Hepatocyte (in vitro differentiated cells): ENCODE results near the gene HMCN1. TPM values are rescaled to one million over a fixed set of nuclear protein-coding genes. Genes with fewer than 3 reads are reported as not detected.

ENCODE experiments used
- DNase-seq: peaks from one replicate; pipeline ENCODE4 v3.0.0-alpha.2; 2016; ENCODE audit warnings: low spot score
- H2AFZ ChIP-seq: fragments of 200-600 bp; sonication (generic); 2 replicates; pipeline ENCODE4 v1.6.0; 2016; ENCODE audit warnings: antibody characterized with exemption, mild to moderate bottlenecking
- H3K27ac ChIP-seq: fragments of 200-600 bp; sonication (generic); 2 replicates; pipeline ENCODE4 v1.5.1; 2016; ENCODE audit warnings: mild to moderate bottlenecking
- H3K27me3 ChIP-seq: fragments of 200-600 bp; sonication (generic); 2 replicates; pipeline ENCODE4 v1.6.1; 2016
- H3K36me3 ChIP-seq: fragments of 200-600 bp; sonication (generic); replicated peaks from 2 replicates; pipeline ENCODE4 v1.5.1; 2016; ENCODE audit warnings: low read depth; ENCODE audit not compliant: insufficient read depth
- H3K4me1 ChIP-seq: fragments of 200-600 bp; sonication (generic); 2 replicates; pipeline ENCODE4 v1.5.1; 2016; ENCODE audit warnings: mild to moderate bottlenecking, moderate library complexity; ENCODE audit not compliant: insufficient read depth
- H3K4me2 ChIP-seq: fragments of 200-600 bp; sonication (generic); 2 replicates; pipeline ENCODE4 v1.6.0; 2016
- H3K4me3 ChIP-seq: fragments of 200-600 bp; sonication (generic); 2 replicates; pipeline ENCODE4 v1.5.1; 2016; ENCODE audit warnings: mild to moderate bottlenecking
- H3K79me2 ChIP-seq: fragments of 200-600 bp; sonication (generic); 2 replicates; pipeline ENCODE4 v1.6.0; 2017; ENCODE audit warnings: mild to moderate bottlenecking
- H3K9me2 ChIP-seq: fragments of 200-600 bp; sonication (generic); replicated peaks from 2 replicates; pipeline ENCODE4 v1.6.0; 2017; ENCODE audit warnings: mild to moderate bottlenecking; ENCODE audit not compliant: insufficient read depth
- H3K9me3 ChIP-seq: fragments of 200-600 bp; sonication (generic); 2 replicates; pipeline ENCODE4 v1.5.1; 2016; ENCODE audit warnings: low read depth, mild to moderate bottlenecking
- H4K20me1 ChIP-seq: fragments of 200-600 bp; sonication (generic); 2 replicates; pipeline ENCODE4 v1.6.0; 2016; ENCODE audit warnings: mild to moderate bottlenecking; ENCODE audit not compliant: insufficient read depth, poor library complexity, severe bottlenecking
- CTCF ChIP-seq: fragments of 200-600 bp; sonication (generic); IDR thresholded peaks from 2 replicates; pipeline ENCODE4 v1.5.1; 2016; ENCODE audit warnings: antibody characterized with exemption, mild to moderate bottlenecking; ENCODE audit not compliant: poor library complexity
- EZH2 ChIP-seq: fragments of 200-600 bp; sonication (generic); IDR thresholded peaks from 2 replicates; pipeline ENCODE4 v1.6.1; 2016; ENCODE audit warnings: antibody characterized with exemption, mild to moderate bottlenecking, borderline replicate concordance
- EZH2phosphoT487 ChIP-seq: fragments of 200-600 bp; sonication (generic); IDR thresholded peaks from one replicate; pipeline ENCODE4 v1.6.1; 2018; ENCODE audit warnings: antibody characterized with exemption, mild to moderate bottlenecking, low read depth, moderate library complexity; ENCODE audit not compliant: unreplicated experiment, severe bottlenecking
- WGBS: methylation state at CpG from one replicate; pipeline ENCODE4 v1.1.6; 2016; ENCODE audit warnings: low lambda C conversion rate; ENCODE audit errors: missing lambda C conversion rate; 5-methylcytosine and 5-hydroxymethylcytosine counted together
- polyA plus RNA-seq: library from polyadenylated mRNA; unstranded; fragments of >200 nt; fragmentation: Nextera tagmentation; extraction: Ambion mirVana; gene quantifications from 2 replicates; pipeline ENCODE4 v1.2.1, GENCODE V29; 2016
- total RNA-seq: library from RNA; depleted of rRNA; stranded (reverse); fragments of >200 nt; gene quantifications from 2 replicates; pipeline ENCODE4 v1.2.3, GENCODE V29; 2014

The HMCN1 gene
- total and polyA plus RNA-seq, 2 experiments from 2014 or later: 2.3 to 13.4 TPM

GRCh38 chr1:185819798-185820197, 85.6 kb downstream of the HMCN1 start:
- Histone ChIP-seq H3K9me3 (no peaks in the 10 kb centered on the region), H3K36me3 (no peaks in the 10 kb centered on the region), H2AFZ (no peak overlapping the region), H3K9me2 (no peaks in the 10 kb centered on the region), H3K79me2 (no peaks in the 10 kb centered on the region), H3K4me2 (no peak overlapping the region), H3K27me3 (no peaks in the 10 kb centered on the region), H3K4me1 (peaks cover 4% of the 10 kb centered on the region), H3K4me3 (no peak overlapping the region), H4K20me1 (no peaks in the 10 kb centered on the region), H3K27ac (no peak overlapping the region)
- TF ChIP-seq EZH2 (no peak), EZH2phosphoT487 (no peak), CTCF (no peak)
- no peak for DNase-seq

DNA sequence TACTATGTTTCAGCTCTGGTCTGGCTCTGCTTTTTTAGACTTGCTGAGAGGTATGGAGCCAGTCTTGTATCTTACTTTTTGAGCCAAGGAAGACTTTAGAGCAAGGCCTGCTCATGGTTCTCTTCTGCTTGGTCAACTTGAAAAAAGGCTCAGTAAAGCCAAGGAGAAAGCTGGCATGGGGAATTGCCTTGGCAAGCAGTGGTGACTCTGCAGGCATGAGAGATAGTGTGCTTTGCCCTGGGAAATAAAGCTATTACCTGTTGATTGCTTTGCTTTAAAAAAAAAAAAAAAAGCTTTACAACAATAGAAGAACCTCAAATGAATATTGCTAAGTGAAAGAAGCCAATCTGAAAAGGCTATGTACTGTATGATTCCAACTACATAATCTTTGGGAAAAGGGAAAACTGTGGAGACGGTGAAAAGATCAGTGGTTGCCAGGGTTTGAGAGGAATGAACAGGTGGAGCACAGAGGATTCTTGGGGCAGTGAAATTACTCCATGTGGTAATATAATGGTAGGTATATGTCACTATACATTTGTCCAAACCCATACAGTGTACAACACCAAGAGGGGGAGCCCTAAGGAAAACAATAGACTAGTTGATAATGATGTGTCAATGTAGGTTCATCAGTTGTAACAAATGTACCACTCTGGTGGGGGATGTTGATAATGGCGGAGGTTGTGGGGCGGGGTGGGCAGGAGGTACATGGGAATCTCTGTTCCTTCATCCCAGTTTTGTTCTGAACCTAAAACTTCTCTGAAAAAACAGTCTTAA, 87.6 kb downstream of the HMCN1 start:
- Histone ChIP-seq H3K9me2 (no peaks in the 10 kb centered on the region), H3K4me2 (no peak overlapping the region), H3K27ac (no peak overlapping the region), H2AFZ (no peak overlapping the region), H4K20me1 (no peaks in the 10 kb centered on the region), H3K79me2 (no peaks in the 10 kb centered on the region), H3K9me3 (no peaks in the 10 kb centered on the region), H3K4me1 (peaks cover 4% of the 10 kb centered on the region), H3K36me3 (no peaks in the 10 kb centered on the region), H3K4me3 (no peak overlapping the region), H3K27me3 (no peaks in the 10 kb centered on the region)
- no peak for TF ChIP-seq EZH2phosphoT487
- no peak for TF ChIP-seq CTCF
- TF ChIP-seq EZH2: no peak
- WGBS: 98% methylated on average over 2 of the region's 3 CpGs
- DNase-seq: no peak

DNA sequence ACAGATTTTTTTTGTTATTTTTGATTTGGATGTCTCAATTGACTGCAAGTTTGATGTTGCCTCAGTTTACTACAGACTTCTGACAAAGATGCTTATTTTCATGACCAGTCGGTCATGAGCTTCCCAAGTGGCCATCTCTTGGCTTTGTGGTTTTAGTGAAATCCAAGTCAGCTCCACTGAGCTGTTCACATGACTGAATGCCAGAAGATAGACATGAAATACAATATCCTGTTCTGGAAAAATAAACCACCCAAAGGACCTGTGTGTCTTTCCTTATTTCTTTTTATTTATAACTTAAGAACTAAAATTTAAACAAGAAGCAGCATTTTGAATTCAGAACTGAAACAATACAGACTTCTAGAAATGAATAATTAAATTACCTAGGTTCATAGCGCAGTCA, 89.3 kb downstream of the HMCN1 start:
- WGBS: 88% methylated on average over 2 of the region's 2 CpGs
- DNase-seq: no peak
- no peak overlapping the region for H3K4me2 ChIP-seq

More for the DNA sequence above, 89.3 kb downstream of the HMCN1 start:
- Histone ChIP-seq H3K4me3 (no peak overlapping the region), H2AFZ (no peak overlapping the region), H3K9me2 (no peaks in the 10 kb centered on the region), H3K27ac (no peak overlapping the region), H3K9me3 (no peaks in the 10 kb centered on the region), H3K36me3 (no peaks in the 10 kb centered on the region), H4K20me1 (no peaks in the 10 kb centered on the region), H3K4me1 (peaks cover 4% of the 10 kb centered on the region), H3K27me3 (no peaks in the 10 kb centered on the region), H3K79me2 (no peaks in the 10 kb centered on the region)
- TF ChIP-seq CTCF (no peak), EZH2 (no peak), EZH2phosphoT487 (no peak)
